PFSK-1 (cell line): ENCODE measurements around the gene CACNA1B.

ENCODE experiments used
- FOXP2 ChIP-seq: optimal IDR thresholded peaks from 2 replicates; pipeline ENCODE3; 2011; ENCODE audit warnings: borderline replicate concordance, control low read depth, inconsistent platforms; ENCODE audit not compliant: insufficient read depth; ENCODE audit errors: extremely low read length, extremely low read depth
- POLR2AphosphoS5 ChIP-seq: IDR thresholded peaks from 2 replicates; pipeline ENCODE4 v1.6.1; 2012; ENCODE audit warnings: low read depth, mild to moderate bottlenecking, control low read depth, low read length, moderate library complexity
- SIN3A ChIP-seq: IDR thresholded peaks from 2 replicates; pipeline ENCODE4 v1.6.1; 2012; ENCODE audit warnings: mild to moderate bottlenecking, low read length, moderate library complexity, borderline replicate concordance; ENCODE audit not compliant: insufficient read depth
- TAF1 ChIP-seq: IDR thresholded peaks from 2 replicates; pipeline ENCODE4 v1.6.1; 2012; ENCODE audit warnings: low read length, control low read depth, borderline replicate concordance; ENCODE audit not compliant: insufficient read depth
- TF ChIP-seq, protein P1 (sequence below), 2 experiments: IDR thresholded peaks; 2 replicates each; pipeline versions ENCODE4 v1.6.1 to v1.8.0; 2011 to 2012; ENCODE audit warnings: low read depth in 2 of 2, low read length in 2 of 2, control low read depth in 1 of 2, inconsistent platforms in 1 of 2, mild to moderate bottlenecking in 1 of 2, moderate library complexity in 1 of 2; ENCODE audit not compliant: insufficient read depth in 1 of 2

GRCh38 chr9:138080979-138081378, 203.4 kb downstream of the CACNA1B start:
- TF ChIP-seq SIN3A (no peak), POLR2AphosphoS5 (no peak), TAF1 (no peak), FOXP2 (no peak)
- TF ChIP-seq, protein P1, sequence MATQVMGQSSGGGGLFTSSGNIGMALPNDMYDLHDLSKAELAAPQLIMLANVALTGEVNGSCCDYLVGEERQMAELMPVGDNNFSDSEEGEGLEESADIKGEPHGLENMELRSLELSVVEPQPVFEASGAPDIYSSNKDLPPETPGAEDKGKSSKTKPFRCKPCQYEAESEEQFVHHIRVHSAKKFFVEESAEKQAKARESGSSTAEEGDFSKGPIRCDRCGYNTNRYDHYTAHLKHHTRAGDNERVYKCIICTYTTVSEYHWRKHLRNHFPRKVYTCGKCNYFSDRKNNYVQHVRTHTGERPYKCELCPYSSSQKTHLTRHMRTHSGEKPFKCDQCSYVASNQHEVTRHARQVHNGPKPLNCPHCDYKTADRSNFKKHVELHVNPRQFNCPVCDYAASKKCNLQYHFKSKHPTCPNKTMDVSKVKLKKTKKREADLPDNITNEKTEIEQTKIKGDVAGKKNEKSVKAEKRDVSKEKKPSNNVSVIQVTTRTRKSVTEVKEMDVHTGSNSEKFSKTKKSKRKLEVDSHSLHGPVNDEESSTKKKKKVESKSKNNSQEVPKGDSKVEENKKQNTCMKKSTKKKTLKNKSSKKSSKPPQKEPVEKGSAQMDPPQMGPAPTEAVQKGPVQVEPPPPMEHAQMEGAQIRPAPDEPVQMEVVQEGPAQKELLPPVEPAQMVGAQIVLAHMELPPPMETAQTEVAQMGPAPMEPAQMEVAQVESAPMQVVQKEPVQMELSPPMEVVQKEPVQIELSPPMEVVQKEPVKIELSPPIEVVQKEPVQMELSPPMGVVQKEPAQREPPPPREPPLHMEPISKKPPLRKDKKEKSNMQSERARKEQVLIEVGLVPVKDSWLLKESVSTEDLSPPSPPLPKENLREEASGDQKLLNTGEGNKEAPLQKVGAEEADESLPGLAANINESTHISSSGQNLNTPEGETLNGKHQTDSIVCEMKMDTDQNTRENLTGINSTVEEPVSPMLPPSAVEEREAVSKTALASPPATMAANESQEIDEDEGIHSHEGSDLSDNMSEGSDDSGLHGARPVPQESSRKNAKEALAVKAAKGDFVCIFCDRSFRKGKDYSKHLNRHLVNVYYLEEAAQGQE (IDR thresholded peaks at IDR 0.05; ENCODE audit: insufficient read depth in 1 of 2, low read depth in 2 of 2, low read length in 2 of 2): no peak
